ENCODE data around the gene KCNQ2. TPM values are rescaled to one million over a fixed set of nuclear protein-coding genes. Genes with fewer than 3 reads are reported as not detected.

KCNQ2 gene
- total RNA-seq, 1 donor from 2014 or later: 11.5 TPM

DNA sequence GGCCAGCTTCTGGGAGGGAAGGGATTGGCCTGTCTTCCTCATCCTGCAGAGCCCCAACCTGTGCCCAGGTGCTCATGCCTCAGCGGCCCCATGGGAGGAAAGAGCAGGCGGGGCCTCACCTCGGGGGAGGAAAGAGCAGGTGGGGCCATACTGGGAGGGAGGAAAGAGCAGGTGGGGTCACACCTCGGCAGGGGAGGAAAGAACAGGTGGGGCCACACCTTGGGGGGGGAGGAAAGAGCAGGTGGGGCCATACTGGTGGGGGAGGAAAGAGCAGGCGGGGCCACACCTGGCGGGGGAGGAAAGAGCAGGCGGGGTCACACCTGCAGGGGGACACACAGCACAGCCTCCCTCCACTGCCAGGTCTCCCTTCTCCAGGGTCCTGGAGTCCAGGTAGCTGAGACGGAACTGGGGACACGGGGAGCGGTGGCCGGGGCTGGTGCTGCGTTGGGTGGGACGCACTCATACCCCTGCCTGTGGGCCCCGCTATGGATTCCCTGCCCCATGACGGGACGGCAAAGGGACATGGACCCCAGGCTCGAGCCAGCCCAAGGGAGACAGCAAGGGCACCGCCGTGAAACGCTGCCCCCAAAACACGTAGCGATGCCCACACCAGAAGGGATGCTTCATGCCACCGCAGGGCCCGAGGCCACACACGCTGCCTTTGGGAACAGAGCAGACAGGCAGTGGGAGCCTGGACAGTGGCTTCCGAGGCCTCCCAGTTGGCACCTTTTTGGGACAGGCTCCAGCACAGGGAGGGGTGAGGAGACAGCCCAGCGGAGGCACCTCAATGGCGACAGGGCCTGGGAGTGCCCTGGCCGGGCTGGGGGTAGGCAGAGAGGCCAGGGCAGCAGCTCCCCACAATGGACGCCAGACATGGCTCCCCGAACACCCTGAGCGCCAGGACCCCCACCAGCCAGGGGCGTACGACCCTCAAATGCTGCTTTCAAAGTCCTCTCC is 68.0 kb downstream of the KCNQ2 start:
- no peak for TF ChIP-seq EZH2 (IDR thresholded peaks at IDR 0.05; ENCODE audit: insufficient read depth, low read length)
- TF ChIP-seq, protein P1, sequence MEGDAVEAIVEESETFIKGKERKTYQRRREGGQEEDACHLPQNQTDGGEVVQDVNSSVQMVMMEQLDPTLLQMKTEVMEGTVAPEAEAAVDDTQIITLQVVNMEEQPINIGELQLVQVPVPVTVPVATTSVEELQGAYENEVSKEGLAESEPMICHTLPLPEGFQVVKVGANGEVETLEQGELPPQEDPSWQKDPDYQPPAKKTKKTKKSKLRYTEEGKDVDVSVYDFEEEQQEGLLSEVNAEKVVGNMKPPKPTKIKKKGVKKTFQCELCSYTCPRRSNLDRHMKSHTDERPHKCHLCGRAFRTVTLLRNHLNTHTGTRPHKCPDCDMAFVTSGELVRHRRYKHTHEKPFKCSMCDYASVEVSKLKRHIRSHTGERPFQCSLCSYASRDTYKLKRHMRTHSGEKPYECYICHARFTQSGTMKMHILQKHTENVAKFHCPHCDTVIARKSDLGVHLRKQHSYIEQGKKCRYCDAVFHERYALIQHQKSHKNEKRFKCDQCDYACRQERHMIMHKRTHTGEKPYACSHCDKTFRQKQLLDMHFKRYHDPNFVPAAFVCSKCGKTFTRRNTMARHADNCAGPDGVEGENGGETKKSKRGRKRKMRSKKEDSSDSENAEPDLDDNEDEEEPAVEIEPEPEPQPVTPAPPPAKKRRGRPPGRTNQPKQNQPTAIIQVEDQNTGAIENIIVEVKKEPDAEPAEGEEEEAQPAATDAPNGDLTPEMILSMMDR (IDR thresholded peaks at IDR 0.05; ENCODE audit: insufficient read depth, low read depth, low read length): no peak
- no peak for DNase-seq (ENCODE audit: low read depth)
- no peaks in the 10 kb centered on the region for H3K36me3 ChIP-seq (ENCODE audit: insufficient read depth, low read length)
- no peaks in the 10 kb centered on the region for H3K9me3 ChIP-seq (ENCODE audit: insufficient read depth, low read depth, low read length)
- no peaks in the 10 kb centered on the region for H4K20me1 ChIP-seq (ENCODE audit: insufficient read depth, low read length)
- no peaks in the 10 kb centered on the region for H3K4me1 ChIP-seq (ENCODE audit: insufficient read depth, low read length)
- H3K79me2 ChIP-seq (ENCODE audit: insufficient read depth, low read length): no peaks in the 10 kb centered on the region
- no peaks in the 10 kb centered on the region for H3K27me3 ChIP-seq (ENCODE audit: insufficient read depth, low read length)
- no peak overlapping the region for H3K27ac ChIP-seq (ENCODE audit: low read depth, low read length)
- no peak overlapping the region for H2AFZ ChIP-seq (ENCODE audit: low read depth, low read length)
- no peaks in the 10 kb centered on the region for H3K36me3 Mint-ChIP-seq (ENCODE audit: low read depth, unreplicated experiment)
- H3K4me2 ChIP-seq (ENCODE audit: low read length): no peak overlapping the region
- H3K27ac Mint-ChIP-seq (ENCODE audit: unreplicated experiment): no peak overlapping the region
- H3K9ac ChIP-seq (ENCODE audit: low read length): no peak overlapping the region
- H3K4me3 ChIP-seq (ENCODE audit: insufficient read depth, low read depth, low read length): no peak overlapping the region
- no peak overlapping the region for H3K4me3 Mint-ChIP-seq (ENCODE audit: unreplicated experiment)
- peaks cover 26% of the 10 kb centered on the region for H3K27me3 Mint-ChIP-seq (ENCODE audit: low read depth, unreplicated experiment)
- H3K9me3 Mint-ChIP-seq (ENCODE audit: unreplicated experiment): no peaks in the 10 kb centered on the region
- FAIRE-seq: no peak
- H3K4me1 Mint-ChIP-seq (ENCODE audit: low read depth, unreplicated experiment): no peaks in the 10 kb centered on the region

DNA sequence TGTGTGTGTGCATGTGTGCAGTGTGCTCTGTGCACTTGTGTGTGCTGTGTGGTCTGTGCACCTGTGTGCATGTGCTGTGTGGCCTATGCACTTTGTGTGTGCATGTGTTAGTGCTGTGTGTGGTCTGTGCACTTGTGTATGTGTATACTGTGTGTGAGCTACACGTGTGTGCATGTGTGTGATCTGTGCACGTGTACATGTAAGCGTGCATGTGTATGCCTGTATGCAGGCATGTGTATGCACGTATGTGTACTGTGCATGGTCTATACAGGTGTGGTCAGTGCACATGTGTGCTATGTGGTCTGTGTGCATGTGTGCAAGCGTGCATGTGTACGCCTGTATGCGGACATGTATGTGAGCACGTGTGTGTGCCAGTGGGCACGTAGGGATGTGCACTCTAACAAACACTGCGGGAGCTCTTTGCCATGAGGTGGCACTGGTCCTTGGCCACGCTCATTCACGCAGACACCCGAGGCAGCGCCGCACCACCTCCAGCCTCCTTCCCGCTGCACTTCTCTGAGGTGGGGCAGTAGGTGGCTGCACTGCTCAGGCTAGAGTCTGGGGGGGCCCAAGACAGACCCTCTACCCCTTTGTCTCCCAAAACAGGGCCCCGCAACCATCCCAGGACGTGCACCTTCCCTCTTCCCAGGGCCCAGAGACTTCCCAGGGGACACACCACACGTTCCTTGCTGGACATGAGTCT is 68.9 kb downstream of the KCNQ2 start:
- H3K4me1 ChIP-seq (ENCODE audit: insufficient read depth, low read length): no peaks in the 10 kb centered on the region
- Mint-ChIP-seq H3K36me3 (ENCODE audit: low read depth, unreplicated experiment) (no peaks in the 10 kb centered on the region), H3K27me3 (ENCODE audit: low read depth, unreplicated experiment) (peaks cover 24% of the 10 kb centered on the region), H3K9me3 (ENCODE audit: unreplicated experiment) (no peaks in the 10 kb centered on the region), H3K4me1 (ENCODE audit: low read depth, unreplicated experiment) (no peaks in the 10 kb centered on the region), H3K27ac (ENCODE audit: unreplicated experiment) (no peak overlapping the region), H3K4me3 (ENCODE audit: unreplicated experiment) (no peak overlapping the region)
- H3K36me3 ChIP-seq (ENCODE audit: insufficient read depth, low read length): no peaks in the 10 kb centered on the region
- H4K20me1 ChIP-seq (ENCODE audit: insufficient read depth, low read length): no peaks in the 10 kb centered on the region
- DNase-seq (ENCODE audit: low read depth) (no peak), FAIRE-seq (no peak)
- TF ChIP-seq, protein P1 (IDR thresholded peaks at IDR 0.05; ENCODE audit: insufficient read depth, low read depth, low read length): no peak
- TF ChIP-seq EZH2 (IDR thresholded peaks at IDR 0.05; ENCODE audit: insufficient read depth, low read length): no peak
- no peak overlapping the region for H3K4me3 ChIP-seq (ENCODE audit: insufficient read depth, low read depth, low read length)
- no peak overlapping the region for H3K27ac ChIP-seq (ENCODE audit: low read depth, low read length)
- H3K9me3 ChIP-seq (ENCODE audit: insufficient read depth, low read depth, low read length): no peaks in the 10 kb centered on the region
- no peak overlapping the region for H2AFZ ChIP-seq (ENCODE audit: low read depth, low read length)
- no peaks in the 10 kb centered on the region for H3K27me3 ChIP-seq (ENCODE audit: insufficient read depth, low read length)
- no peak overlapping the region for H3K9ac ChIP-seq (ENCODE audit: low read length)
- no peak overlapping the region for H3K4me2 ChIP-seq (ENCODE audit: low read length)
- no peaks in the 10 kb centered on the region for H3K79me2 ChIP-seq (ENCODE audit: insufficient read depth, low read length)
